NOMO-1 treated with dmso at 0.1 percent for 144 hours (cell line): ENCODE results near the gene DMWD.
A peak's percentile ranks its signal among the peaks of the same experiment; 100 is the strongest.

ENCODE experiments used
- DNase-seq: peaks from one replicate; lab custom pipeline; 2025; ENCODE audit not compliant: unreplicated experiment; lab: John Stamatoyannopoulos, UW

DMWD gene

GRCh38 chr19:45770192-45771101, 22.2 kb downstream of the DMWD start:
- DNase-seq = peak; percentile 90

- no peak for DNase-seq
Measured at GRCh38 chr19:45769821-45770191, 22.8 kb downstream of the DMWD start.

- peak; percentile 92 for DNase-seq
Measured at GRCh38 chr19:45768984-45769782, 23.5 kb downstream of the DMWD start, which contains the start of gene SIX5. Gene SIX5, minus strand, starts transcription at chr19:45769252. Its CDS starts 408 bp downstream, at chr19:45768844.

- no peak for DNase-seq
Measured at GRCh38 chr19:45768655-45768983, 24.0 kb downstream of the DMWD start.

GRCh38 chr19:45767881-45768654, 24.6 kb downstream of the DMWD start:
- no peak for DNase-seq

GRCh38 chr19:45767410-45767880, 25.2 kb downstream of the DMWD start:
- no peak for DNase-seq

- DNase-seq = no peak
Measured at GRCh38 chr19:45766869-45767346, 25.7 kb downstream of the DMWD start.

GRCh38 chr19:45766296-45766868, 26.3 kb downstream of the DMWD start:
- no peak for DNase-seq

GRCh38 chr19:45765702-45766295, 26.8 kb downstream of the DMWD start:
- DNase-seq = no peak

GRCh38 chr19:45764945-45765701, 27.5 kb downstream of the DMWD start:
- DNase-seq = no peak

- DNase-seq = no peak
Measured at GRCh38 chr19:45764475-45764874, 28.2 kb downstream of the DMWD start.

- no peak for DNase-seq
Measured at GRCh38 chr19:45763691-45764294, 28.9 kb downstream of the DMWD start.

- no peak for DNase-seq
Measured at GRCh38 chr19:45762870-45763631, 29.6 kb downstream of the DMWD start.

- DNase-seq = no peak
Measured at GRCh38 chr19:45761714-45762113, 30.9 kb downstream of the DMWD start.

- no peak for DNase-seq
Measured at GRCh38 chr19:45758921-45759320, 33.7 kb downstream of the DMWD start.

GRCh38 chr19:45757695-45758094, 35.0 kb downstream of the DMWD start:
- DNase-seq = no peak

GRCh38 chr19:45754323-45754722, 38.3 kb downstream of the DMWD start:
- DNase-seq = no peak

- DNase-seq = no peak
Measured at GRCh38 chr19:45753548-45753947, 39.1 kb downstream of the DMWD start.
